ENCODE results near the gene AP3B1. TPM values are rescaled to one million over a fixed set of nuclear protein-coding genes. Genes with fewer than 3 reads are reported as not detected.

Gene AP3B1
- total RNA-seq, 4 donors from 2014 or later = 33.8 to 38.6 (median 36.0) TPM

GRCh38 chr5:77974576-77974975, 319.9 kb downstream of the AP3B1 start:
- Histone ChIP-seq H3K27me3 (peaks cover 56% of the 10 kb centered on the region), H3K4me1 (peaks cover 0 to 19% (median 8%) of the 10 kb centered on the region in 3 donors), H3K36me3 (no peaks in the 10 kb centered on the region), H3K4me3 (no peak overlapping the region), H3K27ac (no peak overlapping the region), H3K9me3 (no peaks in the 10 kb centered on the region)
- TF ChIP-seq CTCF (IDR thresholded peaks at IDR 0.05) = no peak
- no peak for TF ChIP-seq POLR2AphosphoS5 (IDR thresholded peaks at IDR 0.05)
- TF ChIP-seq EP300 (IDR thresholded peaks at IDR 0.05) = no peak
- no peak for TF ChIP-seq POLR2A (IDR thresholded peaks at IDR 0.05)
- no peak for ATAC-seq

GRCh38 chr5:77973253-77973609, 321.3 kb downstream of the AP3B1 start:
- H3K4me3 ChIP-seq = peak overlapping the region in 1 of 2 donors; percentile 43
- WGBS, 2 donors (ENCODE audit: low coverage in 1 of 2) = 10 to 28% methylated on average over 2 to 12 of the region's 19 CpGs
- no peak overlapping the region for H3K27ac ChIP-seq
- peaks cover 0 to 19% (median 8%) of the 10 kb centered on the region in 3 donors for H3K4me1 ChIP-seq
- H3K27me3 ChIP-seq = peaks cover 70% of the 10 kb centered on the region
- ATAC-seq = no peak
- no peaks in the 10 kb centered on the region for H3K36me3 ChIP-seq
- no peak for TF ChIP-seq EP300 (IDR thresholded peaks at IDR 0.05)
- TF ChIP-seq POLR2AphosphoS5 (IDR thresholded peaks at IDR 0.05) = no peak
- no peak for TF ChIP-seq POLR2A (IDR thresholded peaks at IDR 0.05)
- no peak for TF ChIP-seq CTCF (IDR thresholded peaks at IDR 0.05)
- no peaks in the 10 kb centered on the region for H3K9me3 ChIP-seq

DNA sequence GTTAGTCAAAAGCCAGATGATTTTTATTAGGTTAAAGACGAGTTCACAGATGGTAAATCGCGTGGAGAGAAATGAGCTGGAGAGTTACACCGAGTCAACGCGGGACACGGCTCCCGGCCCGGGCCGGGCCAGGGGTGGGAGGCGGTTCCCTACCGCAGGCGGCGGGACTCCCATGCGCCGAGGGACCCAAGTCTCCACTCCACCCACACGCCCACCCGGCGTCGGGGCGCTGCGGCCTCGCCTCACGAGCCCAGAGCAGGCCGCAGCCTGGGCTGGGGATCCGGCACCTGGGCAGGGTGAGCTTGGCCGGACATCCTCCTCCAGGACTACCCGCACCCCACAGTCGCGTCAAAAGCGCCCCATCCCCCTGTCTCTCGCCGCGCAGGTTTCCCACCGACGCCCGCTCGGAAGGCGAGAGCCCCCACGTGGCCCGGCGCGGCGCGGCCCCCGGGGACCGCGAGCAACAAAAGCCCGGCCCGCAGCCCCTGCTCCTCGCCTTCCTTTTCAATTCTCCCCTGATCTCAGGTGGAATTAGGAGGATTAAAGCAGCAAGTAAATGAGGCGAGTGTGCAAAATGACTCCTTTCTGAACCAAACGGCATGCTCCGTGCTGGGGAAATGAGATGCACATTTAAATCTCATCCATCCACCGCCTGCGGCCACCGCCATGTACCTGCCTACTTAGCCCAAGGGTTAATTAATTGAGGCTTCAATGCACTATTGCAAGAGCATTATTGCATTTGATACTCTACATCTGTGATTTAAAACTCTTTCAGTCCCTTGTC, 321.8 kb downstream of the AP3B1 start:
- H3K36me3 ChIP-seq = no peaks in the 10 kb centered on the region
- peak; percentile 39 for ATAC-seq
- TF ChIP-seq CTCF (IDR thresholded peaks at IDR 0.05) (peak in 1 of 4 experiments; percentile 36), POLR2AphosphoS5 (IDR thresholded peaks at IDR 0.05) (no peak)
- H3K9me3 ChIP-seq = no peaks in the 10 kb centered on the region
- peaks cover 0 to 19% (median 8%) of the 10 kb centered on the region in 3 donors for H3K4me1 ChIP-seq
- 4 to 7% methylated on average over 3 to 24 of the region's 57 CpGs for WGBS, 2 donors (ENCODE audit: low coverage in 1 of 2)
- H3K27ac ChIP-seq = no peak overlapping the region
- peaks cover 70% of the 10 kb centered on the region for H3K27me3 ChIP-seq
- H3K4me3 ChIP-seq = peak overlapping the region; percentile 0 to 43

- Histone ChIP-seq H3K4me3 (peak overlapping the region in 1 of 2 donors; percentile 43), H3K9me3 (no peaks in the 10 kb centered on the region), H3K27me3 (peaks cover 70% of the 10 kb centered on the region), H3K27ac (no peak overlapping the region), H3K4me1 (peaks cover 0 to 19% (median 8%) of the 10 kb centered on the region in 3 donors), H3K36me3 (no peaks in the 10 kb centered on the region)
- TF ChIP-seq EP300 (IDR thresholded peaks at IDR 0.05) = no peak
- TF ChIP-seq POLR2AphosphoS5 (IDR thresholded peaks at IDR 0.05) = no peak
- TF ChIP-seq POLR2A (IDR thresholded peaks at IDR 0.05) = no peak
- TF ChIP-seq CTCF (IDR thresholded peaks at IDR 0.05) = no peak
- 23 to 24% methylated on average over 14 to 15 of the region's 16 CpGs for WGBS, 2 donors (ENCODE audit: low coverage in 1 of 2)
- ATAC-seq = no peak
Observed at GRCh38 chr5:77971776-77972468, 322.6 kb downstream of the AP3B1 start.

DNA sequence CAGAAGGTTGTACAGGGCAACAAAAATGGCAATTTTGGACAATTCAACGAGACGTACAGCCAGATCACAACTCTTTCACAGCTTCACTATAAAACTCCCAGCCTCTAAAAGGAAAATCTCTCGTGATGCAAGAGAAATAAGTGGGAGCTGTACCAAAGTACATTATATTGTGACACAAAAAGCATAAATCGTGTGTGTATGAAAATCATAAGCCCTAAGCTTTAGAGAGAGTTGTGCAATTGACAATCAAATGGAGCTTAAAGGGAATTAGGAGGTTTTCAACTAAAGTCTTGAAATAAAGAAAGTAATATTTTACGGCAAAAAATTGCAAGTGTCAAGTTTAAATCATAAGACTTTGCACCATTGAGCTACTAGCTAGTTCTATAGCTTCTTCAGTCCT, 323.6 kb downstream of the AP3B1 start:
- Histone ChIP-seq H3K9me3 (no peaks in the 10 kb centered on the region), H3K27me3 (peaks cover 74% of the 10 kb centered on the region), H3K4me1 (peaks cover 0 to 19% (median 8%) of the 10 kb centered on the region in 3 donors), H3K27ac (no peak overlapping the region), H3K4me3 (no peak overlapping the region), H3K36me3 (no peaks in the 10 kb centered on the region)
- no peak for ATAC-seq
- WGBS, 2 donors (ENCODE audit: low coverage in 1 of 2) = 75 to 90% methylated on average over 4 to 5 of the region's 5 CpGs
- no peak for TF ChIP-seq POLR2AphosphoS5 (IDR thresholded peaks at IDR 0.05)
- no peak for TF ChIP-seq EP300 (IDR thresholded peaks at IDR 0.05)
- TF ChIP-seq CTCF (IDR thresholded peaks at IDR 0.05) = no peak
- no peak for TF ChIP-seq POLR2A (IDR thresholded peaks at IDR 0.05)
